Right lobe of liver (tissue), 4 donors: Measurements from ENCODE around the gene ZNF503.

ENCODE experiments used
- POLR2A ChIP-seq: fragments of 450-650 bp; IDR thresholded peaks from one replicate; pipeline ENCODE4 v1.6.1; 2017; ENCODE audit warnings: antibody characterized with exemption, mild to moderate bottlenecking
- TF ChIP-seq, protein P1 (sequence below), 4 donors: fragments of 200-600 bp in 3 of 4; fragments of 450-650 bp in 1 of 4; IDR thresholded peaks; one replicate each; pipeline versions ENCODE4 v1.5.1 to v1.8.0; 2016 to 2022; ENCODE audit warnings: antibody characterized with exemption in 4 of 4, mild to moderate bottlenecking in 2 of 4
- donor health status: DM: no; HTN: no; CAD: no.
- donor health status: DM: no; HTN: no; CAD: no.
- donor health status: DM: no; HTN: yes; CAD: no.

GRCh38 chr10:75379212-75379724, 22.3 kb downstream of the ZNF503 start:
- TF ChIP-seq, protein P1, sequence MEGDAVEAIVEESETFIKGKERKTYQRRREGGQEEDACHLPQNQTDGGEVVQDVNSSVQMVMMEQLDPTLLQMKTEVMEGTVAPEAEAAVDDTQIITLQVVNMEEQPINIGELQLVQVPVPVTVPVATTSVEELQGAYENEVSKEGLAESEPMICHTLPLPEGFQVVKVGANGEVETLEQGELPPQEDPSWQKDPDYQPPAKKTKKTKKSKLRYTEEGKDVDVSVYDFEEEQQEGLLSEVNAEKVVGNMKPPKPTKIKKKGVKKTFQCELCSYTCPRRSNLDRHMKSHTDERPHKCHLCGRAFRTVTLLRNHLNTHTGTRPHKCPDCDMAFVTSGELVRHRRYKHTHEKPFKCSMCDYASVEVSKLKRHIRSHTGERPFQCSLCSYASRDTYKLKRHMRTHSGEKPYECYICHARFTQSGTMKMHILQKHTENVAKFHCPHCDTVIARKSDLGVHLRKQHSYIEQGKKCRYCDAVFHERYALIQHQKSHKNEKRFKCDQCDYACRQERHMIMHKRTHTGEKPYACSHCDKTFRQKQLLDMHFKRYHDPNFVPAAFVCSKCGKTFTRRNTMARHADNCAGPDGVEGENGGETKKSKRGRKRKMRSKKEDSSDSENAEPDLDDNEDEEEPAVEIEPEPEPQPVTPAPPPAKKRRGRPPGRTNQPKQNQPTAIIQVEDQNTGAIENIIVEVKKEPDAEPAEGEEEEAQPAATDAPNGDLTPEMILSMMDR (IDR thresholded peaks at IDR 0.05) = no peak
- no peak for TF ChIP-seq POLR2A
